NCI-H524 (cell line): ENCODE data around the gene OLFM3.

Experiments
- DNase-seq, 2 experiments: peaks; one replicate each; lab custom pipeline; 2025; lab: John Stamatoyannopoulos, UW

OLFM3 gene

GRCh38 chr1:101996825-101997465 is at the start of gene OLFM3:
TSS of gene OLFM3 (minus strand) at chr1:101996926.
- DNase-seq, result peak; percentile 21 to 78

- DNase-seq, result peak in 1 of 2 experiments; percentile 7
Measured at GRCh38 chr1:102045752-102046151, 49.0 kb upstream of the OLFM3 start.

GRCh38 chr1:102032534-102032933 is 35.8 kb upstream of the OLFM3 start:
- DNase-seq, result no peak

GRCh38 chr1:102019530-102019929 is 22.8 kb upstream of the OLFM3 start:
- no peak for DNase-seq

GRCh38 chr1:102015728-102016127 is 19.0 kb upstream of the OLFM3 start:
- no peak for DNase-seq

GRCh38 chr1:102002057-102002456 is 5.3 kb upstream of the OLFM3 start:
- peak; percentile 9 to 63 for DNase-seq

- peak; percentile 36 to 76 for DNase-seq
Measured at GRCh38 chr1:101995984-101996745, 561 bp downstream of the OLFM3 start.

- peak in 1 of 2 experiments; percentile 28 for DNase-seq
Measured at GRCh38 chr1:101993710-101994109, 3.0 kb downstream of the OLFM3 start.

GRCh38 chr1:101992821-101993575 is 3.7 kb downstream of the OLFM3 start:
- no peak for DNase-seq

GRCh38 chr1:101980974-101981373 is 15.8 kb downstream of the OLFM3 start:
- no peak for DNase-seq

GRCh38 chr1:101977266-101977665 is 19.5 kb downstream of the OLFM3 start:
- no peak for DNase-seq

GRCh38 chr1:101976161-101976560 is 20.6 kb downstream of the OLFM3 start:
- no peak for DNase-seq

GRCh38 chr1:101975371-101975770 is 21.4 kb downstream of the OLFM3 start:
- DNase-seq, result no peak

- DNase-seq, result no peak
Measured at GRCh38 chr1:101974599-101975274, 22.0 kb downstream of the OLFM3 start.

- DNase-seq, result no peak
Measured at GRCh38 chr1:101971304-101971703, 25.4 kb downstream of the OLFM3 start.

- no peak for DNase-seq
Measured at GRCh38 chr1:101967871-101968270, 28.9 kb downstream of the OLFM3 start.

GRCh38 chr1:101965341-101965740 is 31.4 kb downstream of the OLFM3 start:
- DNase-seq, result peak; percentile 3 to 61

- peak in 1 of 2 experiments; percentile 1 for DNase-seq
Measured at GRCh38 chr1:101964708-101965107, 32.0 kb downstream of the OLFM3 start.

GRCh38 chr1:101960142-101960541 is 36.6 kb downstream of the OLFM3 start:
- no peak for DNase-seq

- no peak for DNase-seq
Measured at GRCh38 chr1:101959456-101959855, 37.3 kb downstream of the OLFM3 start.

GRCh38 chr1:101957771-101958170 is 39.0 kb downstream of the OLFM3 start:
- no peak for DNase-seq

GRCh38 chr1:101953623-101954022 is 43.1 kb downstream of the OLFM3 start:
- no peak for DNase-seq
